HepG2 (cell line): ENCODE results near the gene FGGY. TPM values are rescaled to one million over a fixed set of nuclear protein-coding genes. Genes with fewer than 3 reads are reported as not detected.

Experiments used
- ATAC-seq: fragments of 200-7000 bp; cut with Tn5 transposase; 3 replicates; pipeline ENCODE4 v1.9.1; 2020; ENCODE audit warnings: mild to moderate bottlenecking, moderate library complexity
- BruUV-seq: library from RNA; stranded (reverse); fragments of 400-500 nt; replicated peaks from 2 replicates; lab custom pipeline; 2021; lab: Mats Ljungman, UMichigan
- CTCF ChIA-PET: fragments of 300-600 bp; formaldehyde crosslinking; extraction: SDS; loops from one replicate; lab custom pipeline; 2021; ENCODE audit warnings: low total read pairs, inconsistent platforms, low intra/inter-chr PET ratio; lab: Yijun Ruan, JAX
- POLR2A ChIA-PET: fragments of 350-600 bp; sonication (Branson Sonifier 250); formaldehyde crosslinking; loops from one replicate; lab custom pipeline; 2020; ENCODE audit warnings: antibody characterized with exemption, inconsistent platforms; lab: Yijun Ruan, JAX
- DNase-seq: peaks from one replicate; pipeline ENCODE4 v3.0.0-alpha.2; 2015; ENCODE audit warnings: low spot score
- FAIRE-seq: peaks from 3 replicates; lab custom pipeline; 2011; peaks lifted over from hg19 to GRCh38; lab: Jason Lieb, UNC
- H2AFZ ChIP-seq: one replicate; pipeline ENCODE4 v1.6.1; 2011; ENCODE audit warnings: low read length, inconsistent platforms
- H3K27ac ChIP-seq: fragments of 300-600 bp; 3 replicates; pipeline ENCODE4 v1.8.0; 2011; ENCODE audit warnings: mixed run types, mild to moderate bottlenecking, mixed read lengths, low read length, inconsistent platforms; ENCODE audit not compliant: insufficient read depth; ENCODE audit errors: extremely low read length
- H3K27me3 ChIP-seq, 2 experiments: fragments of 200-600 bp in 1 of 2; 2 replicates in 1 of 2; 3 replicates in 1 of 2; pipeline versions ENCODE4 v1.6.0 to v1.8.0; 2011; ENCODE audit warnings: low read length in 2 of 2, mild to moderate bottlenecking in 2 of 2, moderate library complexity in 2 of 2, inconsistent platforms in 1 of 2; ENCODE audit not compliant: insufficient read depth in 2 of 2, control insufficient read depth in 1 of 2
- H3K36me3 ChIP-seq, 2 experiments: fragments of 200-600 bp in 1 of 2; replicated peaks in 1 of 2; 2 replicates in 1 of 2; 3 replicates in 1 of 2; pipeline versions ENCODE4 v1.5.1 to v1.8.0; 2011; ENCODE audit warnings: low read length in 2 of 2, inconsistent platforms in 1 of 2; ENCODE audit not compliant: insufficient read depth in 2 of 2, control insufficient read depth in 1 of 2
- H3K4me1 ChIP-seq: 2 replicates; pipeline ENCODE4 v1.5.1; 2012; ENCODE audit warnings: low read length, inconsistent platforms; ENCODE audit not compliant: insufficient read depth
- H3K4me2 ChIP-seq: 2 replicates; pipeline ENCODE4 v1.6.0; 2011; ENCODE audit warnings: low read depth, low read length, inconsistent platforms
- H3K4me3 ChIP-seq, 3 experiments: fragments of 200-600 bp in 1 of 3; sonication (generic), shearing (Covaris generic) in 1 of 3; replicated peaks in 1 of 3; 2 replicates each; pipeline ENCODE4 v1.5.1; 2011 to 2016; ENCODE audit warnings: low read length in 3 of 3, inconsistent platforms in 2 of 3, low read depth in 2 of 3, mild to moderate bottlenecking in 2 of 3, control low read depth in 1 of 3, mixed read lengths in 1 of 3; ENCODE audit not compliant: insufficient read depth in 1 of 3
- H3K79me2 ChIP-seq: one replicate; pipeline ENCODE4 v1.6.1; 2011; ENCODE audit warnings: low read length, inconsistent platforms; ENCODE audit not compliant: insufficient read depth
- H3K9ac ChIP-seq: 2 replicates; pipeline ENCODE4 v1.6.0; 2011; ENCODE audit warnings: mild to moderate bottlenecking, low read depth, low read length, inconsistent platforms; ENCODE audit not compliant: insufficient read depth
- H3K9me3 ChIP-seq: 2 replicates; pipeline ENCODE4 v1.5.1; 2012; ENCODE audit warnings: mild to moderate bottlenecking, low read length
- H4K20me1 ChIP-seq: 2 replicates; pipeline ENCODE4 v1.6.0; 2011; ENCODE audit warnings: inconsistent platforms, mild to moderate bottlenecking, low read length, moderate library complexity; ENCODE audit not compliant: insufficient read depth
- MAFF ChIP-seq: IDR thresholded peaks from 2 replicates; pipeline ENCODE4 v1.6.1; 2011; ENCODE audit warnings: low read depth, low read length, improper control_type of control experiment
- MAFK ChIP-seq, 2 experiments: IDR thresholded peaks in 1 of 2; conservative IDR thresholded peaks in 1 of 2; 2 replicates each; pipeline ENCODE4 v1.6.1; 2011; ENCODE audit warnings: improper control_type of control experiment in 2 of 2, low read length in 2 of 2
- SNAPC5 ChIP-seq: sonication (generic); formaldehyde crosslinking; IDR thresholded peaks from 2 replicates; pipeline ENCODE4 v1.8.1; 2023; ENCODE audit warnings: mild to moderate bottlenecking, missing genetic modification reagents, borderline replicate concordance
- WGBS: methylation state at CpG from one replicate; pipeline ENCODE4 v1.1.6; 2017; ENCODE audit warnings: low lambda C conversion rate; 5-methylcytosine and 5-hydroxymethylcytosine counted together
- in situ Hi-C: cut with HindIII; loops from 2 replicates; pipeline ENCODE4 v1.10.0; 2017; ENCODE audit warnings: low pct_unique_long_range_greater_than_20kb; ENCODE audit not compliant: extremely low pct_ligation_motif_present
- intact Hi-C: fragments of 100-400 bp; cut with micrococcal nuclease; formaldehyde crosslinking; loops from one replicate; pipeline ENCODE4 v1.10.0; 2022; ENCODE audit not compliant: unreplicated experiment
- polyA plus RNA-seq, 8 experiments: library from polyadenylated mRNA; depleted of rRNA in 3 of 8; stranded (reverse) in 7 of 8; unstranded in 1 of 8; fragments of >200 nt; fragmentation: Illumina TruSeq in 4 of 8; extraction: Trizol in 4 of 8; gene quantifications; 2 replicates each; pipeline versions ENCODE4 v1.2.1 to v1.2.3, GENCODE V29; 2011 to 2016; ENCODE audit warnings: low read depth in 4 of 8, missing spikeins in 1 of 8, mixed read lengths in 1 of 8; ENCODE audit not compliant: insufficient read depth in 1 of 8
- total RNA-seq, 5 experiments: library from RNA; depleted of rRNA; stranded (reverse); fragments of >200 nt; fragmentation: Illumina TruSeq; extraction: Trizol; gene quantifications; 2 replicates each; pipeline ENCODE4 v1.2.3, GENCODE V29; 2016; ENCODE audit warnings: low read depth in 1 of 5
- TF ChIP-seq, protein P1 (sequence below): sonication (generic); formaldehyde crosslinking; IDR thresholded peaks from 2 replicates; pipeline ENCODE4 v1.4.0; 2020; ENCODE audit warnings: missing genetic modification reagents, mild to moderate bottlenecking, borderline replicate concordance

Gene FGGY
- total and polyA plus RNA-seq, 2 of the 13 experiments (the other 11 are each of a cell fraction or from before 2014, with no cell fraction given), result 15.7 to 27.5 TPM

DNA sequence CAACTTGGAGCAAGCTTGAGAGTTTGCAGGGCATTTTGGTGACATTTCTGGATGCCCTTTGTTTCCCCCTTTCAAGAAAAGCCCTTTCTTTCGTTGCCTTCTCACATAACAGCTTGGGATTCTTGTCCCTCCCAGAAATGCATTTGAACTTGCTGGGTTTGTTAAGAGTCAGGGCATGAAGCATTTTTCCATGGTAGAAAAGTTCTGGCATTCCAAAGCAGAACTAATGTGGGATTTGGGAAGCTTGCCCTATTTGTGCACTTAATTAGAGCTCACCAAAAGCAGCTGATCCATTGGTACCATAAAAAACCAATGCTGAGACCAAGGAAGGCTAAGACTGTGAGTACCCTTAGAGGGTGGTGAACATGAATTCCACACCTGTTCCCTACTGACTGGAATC is 418.1 kb downstream of the FGGY start (continued):
- TF ChIP-seq, protein P1, sequence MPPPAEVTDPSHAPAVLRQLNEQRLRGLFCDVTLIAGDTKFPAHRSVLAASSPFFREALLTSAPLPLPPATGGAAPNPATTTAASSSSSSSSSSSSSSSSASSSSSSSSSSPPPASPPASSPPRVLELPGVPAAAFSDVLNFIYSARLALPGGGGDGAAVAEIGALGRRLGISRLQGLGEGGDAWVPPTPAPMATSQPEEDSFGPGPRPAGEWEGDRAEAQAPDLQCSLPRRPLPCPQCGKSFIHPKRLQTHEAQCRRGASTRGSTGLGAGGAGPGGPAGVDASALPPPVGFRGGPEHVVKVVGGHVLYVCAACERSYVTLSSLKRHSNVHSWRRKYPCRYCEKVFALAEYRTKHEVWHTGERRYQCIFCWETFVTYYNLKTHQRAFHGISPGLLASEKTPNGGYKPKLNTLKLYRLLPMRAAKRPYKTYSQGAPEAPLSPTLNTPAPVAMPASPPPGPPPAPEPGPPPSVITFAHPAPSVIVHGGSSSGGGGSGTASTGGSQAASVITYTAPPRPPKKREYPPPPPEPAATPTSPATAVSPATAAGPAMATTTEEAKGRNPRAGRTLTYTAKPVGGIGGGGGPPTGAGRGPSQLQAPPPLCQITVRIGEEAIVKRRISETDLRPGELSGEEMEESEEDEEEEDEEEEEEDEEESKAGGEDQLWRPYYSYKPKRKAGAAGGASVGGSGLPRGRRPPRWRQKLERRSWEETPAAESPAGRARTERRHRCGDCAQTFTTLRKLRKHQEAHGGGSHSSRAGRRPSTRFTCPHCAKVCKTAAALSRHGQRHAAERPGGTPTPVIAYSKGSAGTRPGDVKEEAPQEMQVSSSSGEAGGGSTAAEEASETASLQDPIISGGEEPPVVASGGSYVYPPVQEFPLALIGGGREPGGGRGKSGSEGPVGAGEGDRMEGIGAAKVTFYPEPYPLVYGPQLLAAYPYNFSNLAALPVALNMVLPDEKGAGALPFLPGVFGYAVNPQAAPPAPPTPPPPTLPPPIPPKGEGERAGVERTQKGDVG (CRISPR knock-in tag), result no peak

DNA sequence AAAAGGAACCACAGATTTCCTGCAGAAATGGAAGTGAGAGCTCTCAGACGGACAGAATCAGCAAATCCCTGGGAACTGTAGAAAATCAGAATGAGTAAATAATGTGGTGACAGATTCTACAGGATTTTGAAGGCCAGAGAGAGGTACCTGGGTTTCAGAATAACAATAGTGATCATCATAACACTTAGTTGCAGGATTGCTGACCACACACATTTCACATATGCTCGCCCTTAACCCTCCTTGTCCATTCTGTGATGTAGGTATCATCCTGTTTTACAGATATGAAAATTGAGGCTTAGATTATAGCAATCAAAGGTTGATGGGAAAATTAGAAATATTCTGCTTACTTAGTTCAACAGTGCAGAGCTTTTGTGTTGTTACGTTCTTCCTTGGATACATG is 419.9 kb downstream of the FGGY start:
- BruUV-seq, result no TSS peak
- ChIA-PET POLR2A (no interaction called here), CTCF (no interaction called here)
- intact Hi-C loops (no loop called here), in situ Hi-C loops (no loop called here)
- no peak overlapping the region for H3K27ac ChIP-seq
- no peak for ATAC-seq
- no peaks in the 10 kb centered on the region for H3K79me2 ChIP-seq
- H3K9me3 ChIP-seq, result no peaks in the 10 kb centered on the region
- no peaks in the 10 kb centered on the region for H3K36me3 ChIP-seq
- no peak overlapping the region for H3K4me3 ChIP-seq
- no peaks in the 10 kb centered on the region for H3K27me3 ChIP-seq
- no peak for DNase-seq
- H4K20me1 ChIP-seq, result no peaks in the 10 kb centered on the region
- FAIRE-seq, result no peak
- no peak overlapping the region for H2AFZ ChIP-seq
- peaks cover 34% of the 10 kb centered on the region for H3K4me1 ChIP-seq
- WGBS, result 89% methylated on average over 3 of the region's 3 CpGs
- H3K9ac ChIP-seq, result no peak overlapping the region
- TF ChIP-seq SNAPC5 (no peak), MAFK (conservative IDR thresholded peaks at IDR 0.05 in 1 of 2, IDR thresholded peaks at IDR 0.05 in 1 of 2; ENCODE audit: low read length in 2 of 2) (peak; percentile 54 to 82; a peak in 3 of 4 replicates), MAFF (peak; percentile 60)
- no peak overlapping the region for H3K4me2 ChIP-seq
